ENCODE measurements around the gene XRCC2. TPM values are rescaled to one million over a fixed set of nuclear protein-coding genes. Genes with fewer than 3 reads are reported as not detected.
"Not testable (repeated sequence)": the region's sequence is repeated elsewhere in the genome, so short reads cannot be mapped to it uniquely, and the experiment has no call there.

The XRCC2 gene
- total RNA-seq, 1 donor from 2014 or later = 0.11 TPM

- TF ChIP-seq, protein P1, sequence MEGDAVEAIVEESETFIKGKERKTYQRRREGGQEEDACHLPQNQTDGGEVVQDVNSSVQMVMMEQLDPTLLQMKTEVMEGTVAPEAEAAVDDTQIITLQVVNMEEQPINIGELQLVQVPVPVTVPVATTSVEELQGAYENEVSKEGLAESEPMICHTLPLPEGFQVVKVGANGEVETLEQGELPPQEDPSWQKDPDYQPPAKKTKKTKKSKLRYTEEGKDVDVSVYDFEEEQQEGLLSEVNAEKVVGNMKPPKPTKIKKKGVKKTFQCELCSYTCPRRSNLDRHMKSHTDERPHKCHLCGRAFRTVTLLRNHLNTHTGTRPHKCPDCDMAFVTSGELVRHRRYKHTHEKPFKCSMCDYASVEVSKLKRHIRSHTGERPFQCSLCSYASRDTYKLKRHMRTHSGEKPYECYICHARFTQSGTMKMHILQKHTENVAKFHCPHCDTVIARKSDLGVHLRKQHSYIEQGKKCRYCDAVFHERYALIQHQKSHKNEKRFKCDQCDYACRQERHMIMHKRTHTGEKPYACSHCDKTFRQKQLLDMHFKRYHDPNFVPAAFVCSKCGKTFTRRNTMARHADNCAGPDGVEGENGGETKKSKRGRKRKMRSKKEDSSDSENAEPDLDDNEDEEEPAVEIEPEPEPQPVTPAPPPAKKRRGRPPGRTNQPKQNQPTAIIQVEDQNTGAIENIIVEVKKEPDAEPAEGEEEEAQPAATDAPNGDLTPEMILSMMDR (IDR thresholded peaks at IDR 0.05) = no peak
- no peak overlapping the region for H3K4me3 ChIP-seq
- H3K27me3 ChIP-seq = no peaks in the 10 kb centered on the region
- intact Hi-C loops (cut with DNase I) = no loop called here
- H3K9me3 ChIP-seq = no peaks in the 10 kb centered on the region
- no peaks in the 10 kb centered on the region for H3K36me3 ChIP-seq
- DNase-seq (ENCODE audit: low spot score in 2 of 2) = no peak
- H3K4me1 ChIP-seq = no peaks in the 10 kb centered on the region
- H3K27ac ChIP-seq = no peak overlapping the region
These were observed 39.5 kb downstream of the XRCC2 start for GRCh38 chr7:152636441-152636840.

DNA sequence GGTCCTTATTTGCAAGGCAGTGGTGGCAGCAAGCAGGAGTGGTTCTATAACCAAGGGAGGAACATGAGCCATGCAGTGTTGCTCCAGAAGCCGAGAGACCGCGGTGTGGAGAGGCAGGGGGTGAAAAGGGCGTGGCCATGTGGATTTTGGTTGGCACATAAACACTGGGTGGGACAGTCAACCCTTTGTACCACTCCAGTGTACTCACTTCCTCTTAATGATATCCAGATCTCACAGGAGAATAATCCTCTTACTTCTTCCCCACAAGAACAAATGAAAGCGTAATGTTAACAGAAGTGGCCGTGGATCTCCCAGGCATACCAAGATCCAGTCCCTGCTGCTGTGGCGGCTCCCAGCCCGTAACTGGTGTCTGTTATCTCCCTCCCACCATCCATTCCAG is 42.4 kb downstream of the XRCC2 start:
- no peaks in the 10 kb centered on the region for H3K36me3 ChIP-seq
- no peaks in the 10 kb centered on the region for H3K27me3 ChIP-seq
- no peak overlapping the region for H3K27ac ChIP-seq
- intact Hi-C loops (cut with DNase I) = no loop called here
- H3K4me3 ChIP-seq = no peak overlapping the region
- no peaks in the 10 kb centered on the region for H3K4me1 ChIP-seq
- TF ChIP-seq, protein P1 (IDR thresholded peaks at IDR 0.05) = no peak
- H3K9me3 ChIP-seq = no peaks in the 10 kb centered on the region
- no peak for DNase-seq (ENCODE audit: low spot score in 2 of 2)

DNA sequence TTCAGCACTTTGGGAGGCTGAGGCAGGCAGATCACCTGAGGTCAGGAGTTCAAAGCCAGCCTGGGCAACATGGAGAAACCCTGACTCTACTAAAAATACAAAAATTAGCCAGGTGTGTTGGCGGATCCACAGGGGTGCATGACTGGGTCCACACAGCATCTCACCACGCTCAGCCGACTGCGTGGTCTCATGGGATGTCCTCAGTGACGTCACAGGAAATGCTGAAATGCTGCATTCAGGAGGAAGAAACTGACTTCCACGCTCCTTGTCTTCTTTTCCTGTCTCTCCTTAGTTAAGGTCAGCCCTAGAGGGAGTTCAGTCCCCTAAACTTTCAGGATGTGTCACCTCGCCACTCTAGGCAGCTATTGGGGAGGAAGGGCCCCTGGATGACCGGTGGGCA is 42.9 kb downstream of the XRCC2 start:
- TF ChIP-seq, protein P1 (IDR thresholded peaks at IDR 0.05) = no peak
- Histone ChIP-seq H3K4me3 (no peak overlapping the region), H3K9me3 (no peaks in the 10 kb centered on the region), H3K36me3 (no peaks in the 10 kb centered on the region), H3K27me3 (no peaks in the 10 kb centered on the region), H3K4me1 (no peaks in the 10 kb centered on the region), H3K27ac (no peak overlapping the region)
- no peak for DNase-seq (ENCODE audit: low spot score in 2 of 2)
- intact Hi-C loops (cut with DNase I) = no loop called here

DNA sequence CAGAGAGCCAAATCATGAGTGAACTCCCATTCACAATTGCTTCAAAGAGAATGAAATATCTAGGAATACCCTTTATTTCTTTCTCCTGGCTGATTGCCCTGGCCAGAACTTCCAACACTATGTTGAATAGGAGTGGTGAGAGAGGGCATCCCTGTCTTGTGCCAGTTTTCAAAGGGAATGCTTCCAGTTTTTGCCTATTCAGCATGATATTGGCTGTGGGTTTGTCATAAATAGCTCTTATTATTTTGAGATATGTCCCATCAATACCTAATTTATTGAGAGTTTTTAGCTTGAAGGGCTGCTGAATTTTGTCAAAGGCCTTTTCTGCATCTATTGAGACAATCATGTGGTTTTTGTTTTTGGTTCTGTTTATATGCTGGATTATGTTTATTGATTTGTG is 47.2 kb downstream of the XRCC2 start:
- intact Hi-C loops (cut with DNase I); H3K27ac ChIP-seq; H3K9me3 ChIP-seq; H3K36me3 ChIP-seq; H3K4me1 ChIP-seq; DNase-seq (ENCODE audit: low spot score in 2 of 2); H3K4me3 ChIP-seq; H3K27me3 ChIP-seq: not testable (repeated sequence)

DNA sequence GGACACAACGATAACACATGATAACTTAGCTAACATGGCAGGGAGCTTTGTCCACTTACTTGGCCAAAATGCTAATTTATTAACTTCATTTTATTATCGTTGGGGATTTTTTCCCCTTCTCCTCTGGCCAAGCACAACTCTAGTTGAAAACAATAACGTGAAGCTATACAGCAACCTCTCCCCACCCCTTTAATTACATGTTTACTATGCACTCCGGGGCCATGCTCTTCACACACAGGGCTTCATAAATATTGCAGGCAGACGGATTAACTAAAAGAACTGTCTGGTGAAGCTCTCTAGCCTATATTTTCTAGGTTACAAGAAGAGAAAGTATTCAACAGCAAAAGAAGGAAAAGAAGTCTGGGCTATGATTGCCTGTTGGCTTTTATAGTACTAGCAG is 51.7 kb downstream of the XRCC2 start:
- intact Hi-C loops (cut with DNase I) = no loop called here
- DNase-seq (ENCODE audit: low spot score in 2 of 2) = no peak
- no peak overlapping the region for H3K4me3 ChIP-seq
- H3K27ac ChIP-seq = no peak overlapping the region
- H3K36me3 ChIP-seq = no peaks in the 10 kb centered on the region
- no peaks in the 10 kb centered on the region for H3K27me3 ChIP-seq
- TF ChIP-seq, protein P1 (IDR thresholded peaks at IDR 0.05) = no peak
- H3K9me3 ChIP-seq = no peaks in the 10 kb centered on the region
- no peaks in the 10 kb centered on the region for H3K4me1 ChIP-seq

DNA sequence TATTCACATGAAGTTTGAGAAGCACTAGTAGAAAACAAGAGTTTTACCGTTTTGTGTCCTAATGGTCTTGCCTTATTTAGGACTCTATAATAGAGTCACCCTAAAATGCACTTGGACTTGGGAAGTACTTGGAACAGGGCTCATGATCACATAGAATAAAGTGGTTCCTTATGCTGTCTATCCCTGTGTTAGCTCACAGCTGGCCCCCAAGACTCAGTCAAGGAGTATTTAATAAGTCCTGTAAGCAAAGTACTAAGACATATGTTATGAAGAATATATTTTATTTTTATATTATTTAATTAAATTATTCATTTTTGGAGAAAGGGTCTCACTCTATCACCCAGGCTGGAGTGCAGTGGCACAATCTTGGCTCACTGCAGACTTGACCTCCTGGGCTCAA is 54.5 kb downstream of the XRCC2 start:
- H3K4me1 ChIP-seq = no peaks in the 10 kb centered on the region
- intact Hi-C loops (cut with DNase I) = no loop called here
- TF ChIP-seq, protein P1 (IDR thresholded peaks at IDR 0.05) = no peak
- no peak overlapping the region for H3K4me3 ChIP-seq
- no peaks in the 10 kb centered on the region for H3K27me3 ChIP-seq
- no peaks in the 10 kb centered on the region for H3K36me3 ChIP-seq
- no peaks in the 10 kb centered on the region for H3K9me3 ChIP-seq
- no peak overlapping the region for H3K27ac ChIP-seq
- no peak for DNase-seq (ENCODE audit: low spot score in 2 of 2)

All from ascending aorta (tissue), 2 donors.